Nucleus accumbens (tissue), 56 donors: Measurements from ENCODE around the gene CCDC91.
"Not testable (repeated sequence)": the region's sequence is repeated elsewhere in the genome, so short reads cannot be mapped to it uniquely, and the experiment has no call there.

Source experiments
- DNase-seq, 56 donors: peaks; one replicate each; lab custom pipeline; 2025; lab: John Stamatoyannopoulos, UW

The CCDC91 gene

DNA sequence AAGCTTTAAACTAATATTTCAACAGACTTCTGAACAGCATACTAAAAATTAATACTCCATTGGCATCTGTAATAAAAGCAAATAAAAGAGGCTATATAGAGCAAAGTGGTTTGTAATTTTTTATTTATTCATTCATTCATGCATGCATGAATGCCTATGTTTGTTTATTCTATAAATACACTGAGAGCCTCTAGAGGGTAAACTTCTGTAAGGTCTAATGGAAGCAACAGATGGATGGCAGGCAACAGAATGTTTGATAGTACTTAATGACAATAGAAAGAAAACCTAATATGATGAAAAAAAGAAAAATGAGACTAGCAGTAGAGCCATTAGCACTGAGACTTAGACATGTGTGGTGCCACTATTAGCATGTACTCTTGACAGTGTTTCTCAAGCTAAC is 253.1 kb downstream of the CCDC91 start:
- no peak for DNase-seq

- no peak for DNase-seq
Observed at GRCh38 chr12:28446031-28446430, 255.8 kb downstream of the CCDC91 start.

DNA sequence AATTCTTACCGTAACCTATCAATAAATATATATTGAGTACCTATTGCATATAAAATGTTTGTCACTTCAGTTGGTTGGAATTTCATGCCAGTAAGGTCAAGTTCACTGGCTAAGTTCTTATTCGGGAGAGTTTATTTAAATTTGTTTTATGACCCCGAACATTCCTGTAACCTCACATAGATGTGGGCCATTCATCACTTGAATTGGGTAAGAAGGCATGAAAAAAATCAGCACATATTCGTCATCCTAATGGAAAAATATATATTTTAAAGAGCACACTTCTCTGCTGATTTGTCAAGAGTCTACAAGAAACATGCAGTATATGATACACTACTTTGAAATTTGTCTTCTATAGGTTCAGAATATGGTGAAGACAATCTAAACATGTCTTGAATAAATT is 263.4 kb downstream of the CCDC91 start:
- no peak for DNase-seq

GRCh38 chr12:28456934-28457710 is 266.9 kb downstream of the CCDC91 start:
- DNase-seq, result no peak

- DNase-seq, result no peak
Observed at GRCh38 chr12:28457785-28458184, 267.5 kb downstream of the CCDC91 start.

- no peak for DNase-seq
Observed at GRCh38 chr12:28459481-28459880, 269.2 kb downstream of the CCDC91 start.

GRCh38 chr12:28460420-28461130 is 270.3 kb downstream of the CCDC91 start:
- DNase-seq, result no peak

GRCh38 chr12:28463396-28463795 is 273.1 kb downstream of the CCDC91 start:
- no peak for DNase-seq

DNA sequence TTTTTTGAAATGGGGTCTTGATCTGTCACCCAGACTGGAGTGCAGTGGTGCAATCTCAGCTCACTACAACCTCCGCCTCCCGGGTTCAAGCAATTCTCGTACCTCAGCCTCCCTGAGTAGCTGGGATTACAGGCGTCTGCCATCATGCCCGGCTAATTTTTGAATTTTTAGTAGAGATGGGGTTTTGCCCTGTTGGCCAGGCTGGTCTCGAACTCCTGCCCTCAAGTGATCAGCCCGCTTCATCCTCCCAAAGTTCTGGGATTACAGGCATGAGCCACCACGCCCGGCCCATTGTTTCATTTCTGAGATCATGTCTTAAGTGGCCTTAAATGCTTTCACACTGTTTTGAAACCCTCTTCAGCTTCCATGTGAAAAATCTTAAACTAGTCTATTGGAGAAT is 281.5 kb downstream of the CCDC91 start:
- not testable (repeated sequence) for DNase-seq

DNA sequence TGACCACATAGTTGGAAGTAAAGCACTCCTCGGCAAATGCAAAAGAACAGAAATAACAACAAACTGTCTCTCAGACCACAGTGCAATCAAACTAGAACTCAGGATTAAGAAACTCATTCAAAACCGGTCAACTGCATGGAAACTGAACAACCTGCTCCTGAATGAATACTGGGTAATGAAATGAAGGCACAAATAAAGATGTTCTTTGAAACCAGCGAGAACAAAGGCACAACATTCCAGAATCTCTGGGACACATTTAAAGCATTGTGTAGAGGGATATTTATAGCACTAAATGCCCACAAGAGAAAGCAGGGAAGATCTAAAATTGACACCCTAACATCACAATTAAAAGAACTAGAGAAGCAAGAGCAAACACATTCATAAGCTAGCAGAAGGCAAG is 285.9 kb downstream of the CCDC91 start:
- not testable (repeated sequence) for DNase-seq

DNA sequence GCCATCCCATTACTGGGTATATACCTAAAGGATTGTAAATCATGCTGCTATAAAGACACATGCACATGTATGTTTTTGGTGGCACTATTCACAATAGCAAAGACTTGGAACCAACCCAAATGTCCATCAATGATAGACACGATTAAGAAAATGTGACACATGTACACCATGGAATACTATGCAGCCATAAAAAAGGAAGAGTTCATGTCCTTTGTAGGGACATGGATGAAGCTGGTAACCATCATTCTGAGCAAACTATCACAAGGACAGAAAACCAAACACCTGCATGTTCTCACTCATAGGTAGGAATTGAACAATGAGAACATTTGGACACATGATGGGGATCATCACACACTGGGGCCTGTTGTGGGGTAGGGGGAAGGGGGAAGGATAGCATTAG is 288.8 kb downstream of the CCDC91 start:
- DNase-seq, result not testable (repeated sequence)

DNA sequence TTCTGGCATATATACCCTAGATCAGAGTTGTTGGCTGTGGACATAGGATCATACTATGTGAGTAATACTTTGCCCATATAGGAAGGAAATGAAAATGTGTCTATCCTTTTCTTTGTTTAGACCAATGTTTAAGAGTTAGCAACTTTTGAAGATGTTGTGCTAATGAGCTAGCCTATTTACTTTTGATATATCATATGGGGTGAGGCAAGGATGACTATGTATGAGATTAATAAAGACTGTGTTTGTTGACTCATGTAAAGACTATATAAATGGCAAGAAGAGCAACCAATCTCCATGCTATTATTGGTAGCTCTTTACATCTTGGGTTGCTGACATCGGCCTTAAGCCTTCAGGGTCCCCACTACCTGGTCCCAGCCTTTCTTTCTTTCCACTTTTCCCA is 289.4 kb downstream of the CCDC91 start:
- no peak for DNase-seq

- no peak for DNase-seq
Observed at GRCh38 chr12:28484156-28484555, 293.9 kb downstream of the CCDC91 start.

DNA sequence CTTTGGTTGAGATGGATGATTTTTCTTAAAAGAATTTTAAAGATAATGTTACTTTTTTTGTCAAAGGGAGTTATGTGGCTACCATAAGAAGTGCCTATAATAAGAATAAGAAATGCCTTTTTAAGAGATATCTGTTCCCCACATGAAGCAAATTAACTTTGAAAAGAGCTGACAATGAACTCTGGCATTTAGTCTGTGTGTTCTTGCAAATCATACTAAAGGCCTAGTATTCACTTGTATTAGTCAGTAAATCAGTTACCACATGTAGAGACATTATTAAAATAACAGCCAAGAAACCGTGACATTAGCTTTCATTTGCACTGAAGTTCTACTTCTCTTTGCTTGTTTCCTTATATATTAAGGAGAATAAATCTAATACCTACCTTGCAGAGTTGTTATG is 296.3 kb downstream of the CCDC91 start:
- no peak for DNase-seq

DNA sequence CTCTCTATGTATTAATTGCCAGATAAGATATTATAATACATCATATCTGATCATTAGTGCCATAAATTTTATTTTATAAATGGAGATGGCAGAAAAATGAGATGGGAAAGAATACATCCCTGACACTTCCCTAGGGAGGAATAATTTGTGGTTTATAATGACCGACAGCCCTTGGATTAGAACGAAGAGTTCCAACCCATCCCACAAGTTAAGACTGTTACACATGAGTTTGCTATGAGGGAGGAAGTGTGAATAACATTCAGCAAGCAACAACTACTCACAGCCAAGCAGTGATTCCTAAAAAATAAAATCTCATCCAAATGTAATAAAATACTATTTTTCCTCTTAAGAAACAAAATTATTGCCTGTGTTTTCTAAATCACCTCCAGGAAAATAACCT is 299.0 kb downstream of the CCDC91 start:
- no peak for DNase-seq

DNA sequence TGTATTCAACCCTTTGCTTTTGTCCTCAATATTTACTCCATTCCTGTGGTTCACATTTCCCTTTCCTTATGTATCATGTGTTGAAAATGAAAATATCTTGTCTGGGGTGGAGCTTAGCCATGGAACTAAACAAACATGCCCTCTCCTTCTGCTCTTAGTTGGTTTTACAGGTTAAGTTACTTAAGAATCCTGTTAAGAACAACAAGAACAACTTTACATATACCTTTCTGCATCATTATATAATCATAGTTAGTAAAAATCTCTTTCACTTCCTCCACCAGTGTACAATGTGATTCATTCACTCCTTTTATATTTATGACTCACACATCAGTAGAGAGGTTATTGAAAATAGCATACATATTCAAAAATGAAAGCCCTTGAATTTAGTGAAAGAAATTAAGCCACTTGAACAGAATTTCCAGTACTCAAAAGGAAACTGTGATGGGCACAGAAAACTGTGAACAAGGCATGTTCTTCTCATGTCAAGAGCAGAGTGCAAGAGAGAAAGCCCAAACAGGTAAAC is 307.7 kb downstream of the CCDC91 start:
- no peak for DNase-seq

DNA sequence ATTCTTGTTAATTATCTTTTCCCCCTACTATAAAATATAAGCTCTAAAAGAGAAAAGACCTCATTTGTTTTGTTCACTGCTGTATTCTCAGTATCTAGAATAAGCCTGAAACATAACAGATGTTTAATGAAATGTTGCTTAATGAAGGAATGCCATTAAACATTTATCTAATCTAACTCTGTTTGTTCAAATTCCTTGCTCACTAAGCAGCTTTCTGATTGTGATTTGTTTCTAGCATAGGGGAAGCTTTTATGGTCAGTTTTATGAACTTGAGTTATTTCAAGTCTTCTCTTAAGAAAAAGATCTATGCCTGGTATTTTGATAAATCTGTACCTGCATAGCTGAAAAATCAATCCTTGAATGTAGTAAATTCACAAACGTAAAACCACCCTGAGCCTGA is 308.6 kb downstream of the CCDC91 start:
- no peak for DNase-seq

- no peak for DNase-seq
Observed at GRCh38 chr12:28500373-28501024, 310.2 kb downstream of the CCDC91 start.

DNA sequence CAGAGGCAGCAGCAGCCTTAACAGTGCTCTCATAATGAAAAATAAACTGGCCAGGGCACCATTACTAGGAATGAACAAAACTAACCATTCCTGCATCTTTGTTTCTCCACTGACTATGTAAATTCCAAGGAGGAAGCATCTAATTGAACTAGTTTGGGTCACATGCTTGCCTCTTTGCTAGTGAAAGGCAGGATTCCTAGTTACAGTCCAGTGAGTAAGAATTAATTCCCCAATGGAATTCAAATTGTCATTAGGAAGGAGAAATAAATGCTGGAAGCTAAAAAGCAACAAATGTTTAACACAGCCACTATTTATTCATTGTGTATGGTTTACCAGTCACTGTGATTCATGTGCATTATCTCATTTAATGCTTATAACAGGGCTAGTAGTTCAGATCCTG is 316.0 kb downstream of the CCDC91 start:
- no peak for DNase-seq

- DNase-seq, result no peak
Observed at GRCh38 chr12:28507033-28507432, 316.8 kb downstream of the CCDC91 start.

DNA sequence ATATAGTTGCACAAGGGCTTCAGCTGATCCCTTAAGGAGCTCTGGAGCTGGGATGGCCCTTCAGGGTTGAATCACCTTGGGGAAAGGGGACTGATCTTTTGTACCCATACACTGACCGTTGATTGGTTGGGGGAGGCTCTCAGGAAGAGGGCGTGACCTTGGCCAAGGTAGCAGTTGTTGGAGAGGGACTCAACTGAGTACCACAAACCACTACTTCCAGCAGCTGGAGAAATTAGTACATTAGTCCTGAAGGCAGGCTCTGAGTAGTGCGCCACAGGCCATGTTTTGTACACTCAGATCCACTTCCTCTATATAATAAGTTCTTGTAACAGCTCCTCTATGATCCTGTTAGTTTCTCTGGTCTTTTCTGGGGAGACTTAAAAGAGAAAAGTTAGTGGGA is 317.6 kb downstream of the CCDC91 start:
- DNase-seq, result no peak
